Fibroblast of skin of left biceps (primary cell): ENCODE results near the gene DIAPH3.
A peak's percentile ranks its signal among the peaks of the same experiment; 100 is the strongest.

ENCODE experiments used
- DNase-seq, 2 experiments: peaks; one replicate each; pipeline ENCODE4 v3.0.0-alpha.2; 2013; ENCODE audit warnings: low read depth in 2 of 2

Gene DIAPH3

GRCh38 chr13:59873309-59873708, 290.4 kb downstream of the DIAPH3 start:
- no peak for DNase-seq

GRCh38 chr13:59867867-59868266, 295.9 kb downstream of the DIAPH3 start:
- no peak for DNase-seq

GRCh38 chr13:59865398-59865797, 298.3 kb downstream of the DIAPH3 start:
- DNase-seq: no peak

GRCh38 chr13:59863621-59864020, 300.1 kb downstream of the DIAPH3 start:
- no peak for DNase-seq

- no peak for DNase-seq
Observed at GRCh38 chr13:59861676-59862075, 302.1 kb downstream of the DIAPH3 start.

GRCh38 chr13:59856281-59856810, 307.4 kb downstream of the DIAPH3 start:
- no peak for DNase-seq

- no peak for DNase-seq
Observed at GRCh38 chr13:59846845-59847620, 316.7 kb downstream of the DIAPH3 start.

- no peak for DNase-seq
Observed at GRCh38 chr13:59843040-59843439, 320.7 kb downstream of the DIAPH3 start.

- DNase-seq: no peak
Observed at GRCh38 chr13:59842507-59842906, 321.2 kb downstream of the DIAPH3 start.

GRCh38 chr13:59839186-59839585, 324.5 kb downstream of the DIAPH3 start:
- no peak for DNase-seq

GRCh38 chr13:59837101-59837500, 326.6 kb downstream of the DIAPH3 start:
- no peak for DNase-seq

GRCh38 chr13:59835569-59835968, 328.2 kb downstream of the DIAPH3 start:
- no peak for DNase-seq

GRCh38 chr13:59834801-59835200, 328.9 kb downstream of the DIAPH3 start:
- peak; percentile 11 to 14 for DNase-seq

- DNase-seq: no peak
Observed at GRCh38 chr13:59829690-59830089, 334.0 kb downstream of the DIAPH3 start.

GRCh38 chr13:59823486-59823885, 340.2 kb downstream of the DIAPH3 start:
- DNase-seq: peak; percentile 14 to 16

- no peak for DNase-seq
Observed at GRCh38 chr13:59809564-59809963, 354.2 kb downstream of the DIAPH3 start.

- no peak for DNase-seq
Observed at GRCh38 chr13:59806801-59807200, 356.9 kb downstream of the DIAPH3 start.

GRCh38 chr13:59801107-59801880, 362.4 kb downstream of the DIAPH3 start:
- no peak for DNase-seq

GRCh38 chr13:59793107-59793506, 370.6 kb downstream of the DIAPH3 start:
- DNase-seq: no peak

GRCh38 chr13:59790626-59791025, 373.1 kb downstream of the DIAPH3 start:
- peak; percentile 17 to 21 for DNase-seq

- DNase-seq: no peak
Observed at GRCh38 chr13:59789558-59789957, 374.2 kb downstream of the DIAPH3 start.

- DNase-seq: no peak
Observed at GRCh38 chr13:59787679-59788078, 376.0 kb downstream of the DIAPH3 start.

GRCh38 chr13:59782696-59783095, 381.0 kb downstream of the DIAPH3 start:
- DNase-seq: no peak
